Activated naive CD4-positive, alpha-beta T cell treated with anti-CD3 and anti-CD28 coated beads, Interleukin-2, amount 50 U/mL, for 24 hours (primary cell): ENCODE results near the gene NBAS.

Source experiments
- H3K27ac Mint-ChIP-seq: one replicate; pipeline ENCODE4 v1.8.0; 2021; ENCODE audit warnings: mild to moderate bottlenecking, mixed read lengths
- H3K27me3 Mint-ChIP-seq: one replicate; pipeline ENCODE4 v1.8.0; 2021; ENCODE audit warnings: mixed read lengths
- H3K36me3 Mint-ChIP-seq: one replicate; pipeline ENCODE4 v1.8.0; 2021; ENCODE audit warnings: mixed read lengths
- H3K4me1 Mint-ChIP-seq: one replicate; pipeline ENCODE4 v1.8.0; 2021; ENCODE audit warnings: mixed read lengths
- H3K4me3 Mint-ChIP-seq: one replicate; pipeline ENCODE4 v1.8.0; 2021; ENCODE audit warnings: mild to moderate bottlenecking, mixed read lengths
- H3K9me3 Mint-ChIP-seq: one replicate; pipeline ENCODE4 v1.8.0; 2021; ENCODE audit warnings: mixed read lengths

NBAS gene

GRCh38 chr2:15494877-15495276, 66.3 kb downstream of the NBAS start:
- peaks cover 30% of the 10 kb centered on the region for H3K36me3 Mint-ChIP-seq

GRCh38 chr2:15492773-15493325, 68.3 kb downstream of the NBAS start:
- Mint-ChIP-seq H3K27me3 (no peaks in the 10 kb centered on the region), H3K36me3 (peaks cover 28% of the 10 kb centered on the region), H3K4me1 (no peaks in the 10 kb centered on the region), H3K4me3 (no peak overlapping the region), H3K9me3 (no peaks in the 10 kb centered on the region), H3K27ac (no peak overlapping the region)

More at GRCh38 chr2:15494877-15495276, 66.3 kb downstream of the NBAS start:
- no peaks in the 10 kb centered on the region for H3K4me1 Mint-ChIP-seq
- no peaks in the 10 kb centered on the region for H3K9me3 Mint-ChIP-seq
- H3K4me3 Mint-ChIP-seq: no peak overlapping the region
- H3K27ac Mint-ChIP-seq: no peak overlapping the region
- no peaks in the 10 kb centered on the region for H3K27me3 Mint-ChIP-seq

DNA sequence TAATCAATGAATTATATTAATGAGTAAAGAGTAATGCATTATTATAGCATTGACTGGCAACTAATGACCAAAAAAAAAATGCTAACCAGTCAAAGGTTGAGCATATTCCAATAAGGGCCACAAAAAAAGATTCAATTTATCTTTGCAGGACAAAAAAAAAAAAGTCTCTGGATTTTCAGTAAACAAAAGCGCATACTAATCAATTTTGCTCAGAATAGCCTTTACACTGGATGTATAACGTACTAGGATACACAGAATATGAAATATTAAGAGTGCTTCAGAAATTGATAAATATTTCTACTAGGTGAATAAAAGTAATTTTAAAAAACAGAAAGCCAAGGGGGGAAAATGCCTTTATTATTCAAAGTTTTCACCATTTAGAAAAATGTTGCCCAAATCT, 74.4 kb downstream of the NBAS start:
- Mint-ChIP-seq H3K27ac (no peak overlapping the region), H3K4me3 (no peak overlapping the region), H3K27me3 (no peaks in the 10 kb centered on the region), H3K36me3 (peaks cover 18% of the 10 kb centered on the region), H3K9me3 (no peaks in the 10 kb centered on the region), H3K4me1 (no peaks in the 10 kb centered on the region)

DNA sequence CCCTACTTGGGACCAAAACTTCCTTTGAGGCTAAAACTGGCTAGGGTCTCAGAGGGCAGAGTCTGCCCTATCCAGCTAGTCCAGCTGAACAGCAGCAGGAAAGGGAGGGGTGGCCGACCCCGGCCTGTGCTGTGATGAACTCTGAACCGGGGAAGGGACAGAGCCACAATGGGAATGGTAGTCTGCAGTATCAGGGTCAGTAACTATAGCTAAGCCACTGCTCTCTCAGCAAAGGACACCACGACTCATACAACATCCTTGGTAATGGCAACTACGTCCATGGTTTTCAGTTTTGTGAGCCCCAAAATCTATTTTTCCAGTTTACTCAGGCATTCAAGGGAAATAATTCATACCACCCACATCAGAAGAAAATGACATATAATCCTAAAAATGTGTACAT, 75.2 kb downstream of the NBAS start:
- peaks cover 20% of the 10 kb centered on the region for H3K36me3 Mint-ChIP-seq

DNA sequence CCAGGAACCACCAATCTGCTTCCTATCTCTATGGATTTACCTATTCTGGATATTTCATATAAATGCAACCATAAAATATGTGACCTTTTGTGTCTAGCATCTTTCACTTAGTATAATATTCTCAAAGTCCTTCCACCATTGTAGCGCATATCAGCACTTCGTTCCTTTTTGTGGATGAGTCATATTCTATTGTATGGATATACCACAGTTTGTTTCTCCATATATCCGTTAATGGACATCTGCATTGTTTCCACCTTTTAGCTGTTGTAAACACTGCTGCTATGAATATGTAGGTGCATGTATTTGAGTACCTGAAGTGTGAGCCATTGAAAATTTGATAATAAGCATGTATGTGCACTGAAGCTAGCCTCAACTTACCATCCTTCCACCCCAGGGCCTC, 80.1 kb downstream of the NBAS start:
- Mint-ChIP-seq H3K27ac (no peak overlapping the region), H3K36me3 (peaks cover 23% of the 10 kb centered on the region), H3K4me3 (no peak overlapping the region)

More for the DNA sequence above, 75.2 kb downstream of the NBAS start:
- no peak overlapping the region for H3K27ac Mint-ChIP-seq
- no peaks in the 10 kb centered on the region for H3K4me1 Mint-ChIP-seq
- no peak overlapping the region for H3K4me3 Mint-ChIP-seq
- no peaks in the 10 kb centered on the region for H3K27me3 Mint-ChIP-seq
- no peaks in the 10 kb centered on the region for H3K9me3 Mint-ChIP-seq

DNA sequence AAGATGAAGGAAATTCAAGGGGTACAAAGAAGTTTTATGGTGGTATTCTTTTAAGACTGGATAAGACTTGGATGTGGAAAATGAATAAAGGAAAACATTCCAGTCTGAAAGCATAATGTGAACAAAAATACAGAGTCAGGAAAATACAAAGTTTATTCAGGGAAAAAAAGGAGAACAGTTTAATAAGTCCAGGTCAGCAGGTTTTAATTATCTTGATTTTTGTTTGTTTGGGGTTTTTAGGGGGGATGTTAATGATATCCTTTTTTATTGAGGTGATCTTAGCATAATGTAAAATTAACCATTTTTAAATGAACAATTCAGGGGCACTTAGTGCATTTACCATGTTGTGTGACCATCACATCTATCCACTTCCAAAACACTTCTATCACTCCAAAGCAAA, 80.6 kb downstream of the NBAS start:
- no peaks in the 10 kb centered on the region for H3K4me1 Mint-ChIP-seq
- no peaks in the 10 kb centered on the region for H3K27me3 Mint-ChIP-seq
- peaks cover 23% of the 10 kb centered on the region for H3K36me3 Mint-ChIP-seq
- H3K4me3 Mint-ChIP-seq: no peak overlapping the region
- no peaks in the 10 kb centered on the region for H3K9me3 Mint-ChIP-seq
- no peak overlapping the region for H3K27ac Mint-ChIP-seq

More for the DNA sequence above, 80.1 kb downstream of the NBAS start:
- Mint-ChIP-seq H3K27me3 (no peaks in the 10 kb centered on the region), H3K4me1 (no peaks in the 10 kb centered on the region), H3K9me3 (no peaks in the 10 kb centered on the region)

- no peak overlapping the region for H3K27ac Mint-ChIP-seq
- peaks cover 10% of the 10 kb centered on the region for H3K9me3 Mint-ChIP-seq
- no peaks in the 10 kb centered on the region for H3K4me1 Mint-ChIP-seq
- H3K27me3 Mint-ChIP-seq: no peaks in the 10 kb centered on the region
- peaks cover 43% of the 10 kb centered on the region for H3K36me3 Mint-ChIP-seq
- no peak overlapping the region for H3K4me3 Mint-ChIP-seq
Observed at GRCh38 chr2:15472876-15473275, 88.3 kb downstream of the NBAS start.

DNA sequence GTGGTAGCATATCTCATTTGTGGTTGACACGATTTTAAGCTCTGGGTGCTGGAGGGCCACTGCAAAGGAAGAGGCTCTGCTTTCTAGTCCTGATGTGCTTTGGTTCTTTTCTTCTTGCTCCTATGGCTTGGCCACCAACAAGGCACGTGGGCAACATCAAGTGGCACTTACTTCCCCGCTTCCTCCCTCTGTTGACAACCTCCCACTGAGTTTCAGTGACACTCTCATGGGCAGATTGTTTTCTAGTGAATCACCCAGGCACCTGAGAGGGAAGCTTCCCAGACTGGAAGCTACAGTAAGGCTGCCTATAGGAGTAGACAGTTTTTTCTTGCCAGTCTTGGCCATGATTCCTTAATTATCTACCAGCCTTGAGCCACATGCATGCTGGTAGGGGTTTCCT, 89.0 kb downstream of the NBAS start:
- peaks cover 10% of the 10 kb centered on the region for H3K9me3 Mint-ChIP-seq
- peaks cover 45% of the 10 kb centered on the region for H3K36me3 Mint-ChIP-seq
- H3K27ac Mint-ChIP-seq: no peak overlapping the region
- no peak overlapping the region for H3K4me3 Mint-ChIP-seq
- no peaks in the 10 kb centered on the region for H3K27me3 Mint-ChIP-seq
- H3K4me1 Mint-ChIP-seq: no peaks in the 10 kb centered on the region

DNA sequence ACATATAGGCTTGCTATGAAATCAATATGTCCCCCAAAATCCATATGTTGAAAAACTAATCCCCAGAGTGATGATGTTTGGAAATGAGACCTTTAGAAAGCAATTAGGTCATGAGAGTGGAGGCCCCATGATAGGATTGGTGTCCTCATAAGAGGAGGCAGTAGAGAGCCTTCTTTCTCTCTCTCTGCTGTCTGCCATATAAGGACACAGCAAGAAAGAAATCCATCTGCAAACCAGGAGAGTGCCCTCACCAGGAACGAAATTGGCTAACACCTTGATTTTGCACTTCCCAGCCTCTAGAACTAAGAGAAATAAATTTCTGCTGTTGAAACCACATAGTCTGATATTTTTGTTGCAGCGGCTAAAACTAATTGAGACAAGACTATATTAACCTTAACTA, 89.5 kb downstream of the NBAS start:
- Mint-ChIP-seq H3K4me3 (no peak overlapping the region), H3K9me3 (peaks cover 10% of the 10 kb centered on the region), H3K27me3 (no peaks in the 10 kb centered on the region), H3K4me1 (no peaks in the 10 kb centered on the region), H3K36me3 (peaks cover 46% of the 10 kb centered on the region), H3K27ac (no peak overlapping the region)

- Mint-ChIP-seq H3K4me1 (no peaks in the 10 kb centered on the region), H3K9me3 (no peaks in the 10 kb centered on the region), H3K4me3 (no peak overlapping the region), H3K27ac (no peak overlapping the region), H3K27me3 (no peaks in the 10 kb centered on the region), H3K36me3 (peaks cover 27% of the 10 kb centered on the region)
Observed at GRCh38 chr2:15460112-15460620, 101.0 kb downstream of the NBAS start.

- no peak overlapping the region for H3K27ac Mint-ChIP-seq
- H3K9me3 Mint-ChIP-seq: no peaks in the 10 kb centered on the region
- H3K27me3 Mint-ChIP-seq: no peaks in the 10 kb centered on the region
- H3K4me3 Mint-ChIP-seq: no peak overlapping the region
- H3K4me1 Mint-ChIP-seq: no peaks in the 10 kb centered on the region
- H3K36me3 Mint-ChIP-seq: peaks cover 18% of the 10 kb centered on the region
Observed at GRCh38 chr2:15458277-15458676, 102.9 kb downstream of the NBAS start.

DNA sequence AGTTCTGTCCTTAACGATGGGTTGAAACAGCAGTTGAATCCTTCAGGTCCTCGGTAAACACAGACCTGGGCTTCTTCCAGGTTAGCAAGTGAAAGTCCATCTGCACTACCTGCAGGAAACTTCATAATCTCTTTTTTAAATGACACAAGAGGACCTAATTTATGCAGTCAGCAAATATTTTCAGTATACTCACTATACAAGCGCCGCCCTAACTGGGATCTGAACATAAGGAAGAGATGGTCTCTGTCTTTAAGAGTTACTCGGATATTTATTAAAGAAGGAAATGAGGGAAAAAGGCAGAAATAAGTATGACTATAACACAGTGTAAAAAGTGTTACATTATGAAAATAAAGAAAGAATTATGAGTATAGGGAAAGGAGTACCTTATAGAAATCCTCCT, 103.3 kb downstream of the NBAS start:
- Mint-ChIP-seq H3K27me3 (no peaks in the 10 kb centered on the region), H3K4me1 (no peaks in the 10 kb centered on the region), H3K9me3 (no peaks in the 10 kb centered on the region), H3K36me3 (peaks cover 17% of the 10 kb centered on the region), H3K4me3 (no peak overlapping the region), H3K27ac (no peak overlapping the region)

- Mint-ChIP-seq H3K4me3 (no peak overlapping the region), H3K27me3 (no peaks in the 10 kb centered on the region), H3K36me3 (peaks cover 23% of the 10 kb centered on the region), H3K4me1 (peaks cover 4% of the 10 kb centered on the region), H3K9me3 (no peaks in the 10 kb centered on the region), H3K27ac (no peak overlapping the region)
Observed at GRCh38 chr2:15456352-15456751, 104.8 kb downstream of the NBAS start.

GRCh38 chr2:15450808-15451207, 110.3 kb downstream of the NBAS start:
- no peak overlapping the region for H3K27ac Mint-ChIP-seq

DNA sequence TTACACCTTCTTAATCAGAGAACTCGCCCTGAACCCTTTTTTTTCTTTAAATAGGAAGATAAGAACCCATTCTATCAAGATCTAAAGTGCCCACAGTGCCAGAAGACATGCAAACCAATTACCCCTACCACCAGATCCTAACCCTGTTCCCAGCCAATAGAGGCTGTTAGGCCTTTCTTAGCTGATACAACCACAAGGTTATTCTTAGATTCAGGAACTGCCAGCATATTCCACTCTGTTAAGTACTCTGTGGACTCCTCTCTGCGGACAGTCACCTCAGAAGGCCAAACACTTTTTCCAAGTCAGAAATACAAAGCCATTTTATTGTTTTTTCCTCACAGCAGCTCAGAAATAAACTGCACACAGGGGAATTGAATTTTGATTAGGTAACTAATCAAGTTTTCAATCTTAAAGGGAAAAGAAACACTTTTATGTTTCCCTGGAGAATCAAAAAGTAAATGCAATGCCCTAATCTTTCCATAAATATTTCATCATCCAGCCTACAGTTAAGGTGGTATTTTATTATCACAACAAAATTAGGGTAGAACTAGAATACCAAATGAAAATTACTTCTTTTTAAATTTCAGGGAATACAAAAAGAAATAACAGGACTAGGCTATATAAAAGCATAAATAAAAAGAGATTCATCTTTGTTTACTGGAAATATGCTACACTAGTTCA, 111.4 kb downstream of the NBAS start:
- Mint-ChIP-seq H3K4me3 (no peak overlapping the region), H3K27me3 (no peaks in the 10 kb centered on the region), H3K9me3 (peaks cover 10% of the 10 kb centered on the region), H3K36me3 (peaks cover 34% of the 10 kb centered on the region), H3K4me1 (peaks cover 4% of the 10 kb centered on the region), H3K27ac (peak overlapping the region; percentile 25)

More at GRCh38 chr2:15450808-15451207, 110.3 kb downstream of the NBAS start:
- peaks cover 6% of the 10 kb centered on the region for H3K9me3 Mint-ChIP-seq
- peaks cover 4% of the 10 kb centered on the region for H3K4me1 Mint-ChIP-seq
- H3K27me3 Mint-ChIP-seq: no peaks in the 10 kb centered on the region
- no peak overlapping the region for H3K4me3 Mint-ChIP-seq
- H3K36me3 Mint-ChIP-seq: peaks cover 34% of the 10 kb centered on the region

DNA sequence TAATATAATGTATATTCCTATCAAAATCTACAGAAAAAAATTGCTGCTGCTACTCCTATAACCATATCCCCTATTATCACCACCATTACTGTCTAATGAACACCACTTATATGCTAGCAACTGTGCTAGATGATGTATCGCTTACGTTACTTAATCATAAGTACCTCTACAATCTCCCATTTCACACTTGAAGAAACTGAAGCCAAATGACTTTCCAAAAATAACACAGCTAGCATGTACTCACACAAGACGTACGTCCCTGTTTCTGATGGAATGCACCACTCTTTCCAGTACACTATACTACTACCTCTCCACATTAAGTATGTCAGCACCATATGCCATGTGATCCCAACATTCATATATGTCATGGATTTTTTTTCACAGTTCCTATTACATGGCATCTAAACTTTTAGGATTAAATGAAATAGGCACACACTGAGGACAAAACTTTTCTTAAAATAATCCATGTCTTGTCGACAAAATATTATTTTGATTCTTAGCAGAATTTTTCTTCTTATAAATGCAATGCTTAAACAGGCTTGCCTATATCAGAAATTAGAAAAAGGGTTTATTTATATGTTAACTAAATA, 112.8 kb downstream of the NBAS start:
- Mint-ChIP-seq H3K4me3 (no peak overlapping the region), H3K27me3 (no peaks in the 10 kb centered on the region), H3K9me3 (peaks cover 10% of the 10 kb centered on the region), H3K27ac (no peak overlapping the region), H3K4me1 (peaks cover 4% of the 10 kb centered on the region), H3K36me3 (peaks cover 34% of the 10 kb centered on the region)
